SW 1271 (cell line): ENCODE data around the gene PAQR4.
A peak's percentile ranks its signal among the peaks of the same experiment; 100 is the strongest.

Source experiments
- DNase-seq, 2 experiments: peaks; one replicate each; lab custom pipeline; 2025; lab: John Stamatoyannopoulos, UW

The PAQR4 gene

DNA sequence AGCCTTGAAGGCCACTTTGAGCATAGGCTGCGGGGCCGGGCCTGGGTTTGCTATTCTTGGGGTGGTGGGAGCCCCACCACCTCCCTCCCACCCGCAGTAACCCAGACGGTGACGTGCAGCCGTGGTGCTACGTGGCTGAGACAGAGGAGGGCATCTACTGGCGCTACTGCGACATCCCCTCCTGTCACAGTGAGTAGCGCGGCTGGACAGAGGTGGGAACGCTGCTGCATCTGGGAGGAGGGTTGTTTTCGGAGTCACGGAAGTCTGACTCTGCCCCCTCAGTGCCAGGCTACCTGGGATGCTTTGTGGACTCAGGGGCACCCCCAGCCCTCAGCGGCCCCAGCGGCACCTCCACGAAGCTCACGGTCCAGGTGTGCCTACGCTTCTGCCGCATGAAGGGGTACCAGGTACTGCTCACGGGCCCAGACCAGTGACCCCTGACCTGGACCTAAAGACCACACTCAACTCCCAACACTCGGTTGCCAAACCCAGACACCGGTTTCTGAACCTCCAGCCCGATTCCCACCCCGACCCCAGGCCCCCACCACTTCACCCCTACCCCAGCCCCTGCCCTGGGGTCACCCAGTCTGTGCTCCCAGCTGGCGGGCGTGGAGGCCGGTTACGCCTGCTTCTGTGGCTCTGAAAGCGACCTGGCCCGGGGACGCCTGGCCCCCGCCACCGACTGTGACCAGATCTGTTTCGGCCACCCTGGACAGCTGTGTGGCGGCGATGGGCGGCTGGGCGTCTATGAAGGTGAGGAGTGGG is 2.9 kb upstream of the PAQR4 start:
- no peak for DNase-seq

- no peak for DNase-seq
Observed at GRCh38 chr16:2966808-2967191, 2.3 kb upstream of the PAQR4 start.

DNA sequence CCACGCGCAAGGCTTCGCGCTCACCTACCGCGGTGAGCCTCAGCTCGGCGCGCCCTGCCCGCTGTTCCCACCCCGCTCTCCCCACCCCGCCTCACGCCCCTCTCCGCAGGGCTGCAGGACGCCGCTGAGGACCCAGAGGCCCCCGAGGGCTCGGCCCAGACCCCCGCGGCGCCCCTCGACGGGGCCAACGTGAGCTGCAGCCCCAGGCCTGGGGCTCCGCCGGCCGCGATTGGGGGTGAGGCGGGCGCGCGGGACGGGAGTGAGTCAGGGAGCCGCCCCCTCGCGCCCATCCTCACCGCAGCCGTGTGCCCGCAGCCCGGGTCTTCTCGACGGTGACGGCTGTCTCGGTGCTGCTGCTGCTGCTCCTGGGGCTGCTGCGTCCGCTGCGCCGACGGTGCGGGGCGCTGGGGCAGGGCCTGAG is 1.9 kb upstream of the PAQR4 start:
- no peak for DNase-seq

- DNase-seq = no peak
Observed at GRCh38 chr16:2967721-2968161, 1.4 kb upstream of the PAQR4 start.

- DNase-seq = no peak
Observed at GRCh38 chr16:2968368-2968737, 795 bp upstream of the PAQR4 start.

DNA sequence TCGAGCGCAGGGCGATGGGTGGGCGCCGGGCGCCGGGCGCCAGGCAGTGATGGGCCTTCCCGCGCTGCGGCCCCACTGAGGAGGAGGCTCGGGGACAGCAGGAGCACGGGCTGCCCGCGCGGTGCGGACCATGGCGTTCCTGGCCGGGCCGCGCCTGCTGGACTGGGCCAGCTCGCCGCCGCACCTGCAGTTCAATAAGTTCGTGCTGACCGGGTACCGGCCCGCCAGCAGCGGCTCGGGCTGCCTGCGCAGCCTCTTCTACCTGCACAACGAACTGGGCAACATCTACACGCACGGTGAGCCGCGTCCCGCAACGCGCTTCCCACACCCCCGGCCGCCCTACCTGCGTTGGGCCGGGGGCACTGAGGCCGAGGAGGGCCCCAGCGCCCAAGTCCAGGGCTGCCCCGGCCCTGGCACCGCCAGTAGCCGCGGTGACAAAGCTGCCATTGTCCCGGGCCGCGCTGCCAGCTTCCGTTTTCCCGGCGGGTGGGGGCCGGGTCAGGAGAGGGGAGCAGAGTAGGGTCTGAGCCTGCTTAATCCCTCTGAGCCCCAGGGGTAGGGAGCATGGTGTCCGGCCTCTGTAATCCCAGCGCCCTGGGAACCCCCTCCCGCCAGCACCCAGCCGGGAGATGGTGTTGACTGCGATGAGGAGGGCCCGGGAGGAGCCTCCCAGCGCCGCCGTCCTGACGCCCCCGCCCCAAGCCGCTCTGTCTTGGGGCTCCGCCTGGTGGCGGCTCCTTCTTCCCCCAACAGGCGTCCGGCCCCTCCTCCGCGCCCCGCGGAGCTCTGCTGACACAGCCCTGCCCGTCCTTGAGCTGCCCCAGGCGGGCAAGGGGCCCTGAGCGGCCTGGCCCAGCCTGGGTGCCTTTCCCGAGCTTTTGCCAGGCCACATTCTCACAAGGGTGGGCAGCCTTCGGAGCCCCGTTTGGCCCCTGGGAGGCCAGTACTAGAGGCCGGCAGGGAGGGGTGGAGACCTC is 685 bp downstream of the PAQR4 start:
- DNase-seq = peak in 1 of 2 experiments; percentile 45

- DNase-seq = no peak
Observed at GRCh38 chr16:2970563-2970962, 1.4 kb downstream of the PAQR4 start.

- no peak for DNase-seq
Observed at GRCh38 chr16:2971134-2971984, 2.2 kb downstream of the PAQR4 start.

DNA sequence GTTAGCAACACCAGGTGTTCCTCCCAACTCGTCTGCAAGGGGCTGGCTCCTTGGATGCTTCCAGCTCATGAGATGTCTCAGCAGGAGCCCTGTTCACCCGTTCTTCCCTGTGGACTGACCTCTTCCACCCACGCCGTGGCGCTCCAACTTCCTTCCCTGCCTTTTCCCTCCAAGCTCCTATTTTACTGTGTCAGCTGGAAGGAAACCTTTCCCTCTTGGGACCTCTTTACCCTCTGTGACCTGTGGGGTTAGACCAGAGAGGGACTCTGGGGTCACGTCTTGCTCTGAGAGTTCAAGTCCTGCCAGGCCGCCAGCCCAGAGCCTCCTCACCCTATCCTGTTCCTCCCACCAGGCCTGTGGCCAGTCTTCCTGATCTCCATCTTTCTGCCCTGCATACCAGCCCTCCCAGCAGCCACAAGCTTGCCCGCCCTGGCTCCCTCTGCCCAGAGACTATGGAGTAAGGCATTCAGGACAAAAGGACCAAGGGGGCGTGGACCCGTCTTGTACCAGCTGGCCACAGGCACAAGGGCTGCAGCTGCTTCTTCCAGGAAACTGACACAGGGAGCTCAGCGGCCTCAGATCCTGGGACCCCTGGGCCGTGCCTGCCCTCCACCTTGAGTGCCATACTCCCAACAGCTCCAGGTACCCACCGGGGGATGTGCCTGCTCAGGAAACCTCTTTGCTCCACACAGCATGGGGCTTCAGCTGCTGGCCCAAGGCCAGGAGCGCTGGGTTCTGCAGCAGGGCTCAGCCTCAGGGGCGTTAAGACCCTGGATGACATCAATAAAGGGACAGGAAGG is 3.0 kb downstream of the PAQR4 start:
- DNase-seq = no peak

DNA sequence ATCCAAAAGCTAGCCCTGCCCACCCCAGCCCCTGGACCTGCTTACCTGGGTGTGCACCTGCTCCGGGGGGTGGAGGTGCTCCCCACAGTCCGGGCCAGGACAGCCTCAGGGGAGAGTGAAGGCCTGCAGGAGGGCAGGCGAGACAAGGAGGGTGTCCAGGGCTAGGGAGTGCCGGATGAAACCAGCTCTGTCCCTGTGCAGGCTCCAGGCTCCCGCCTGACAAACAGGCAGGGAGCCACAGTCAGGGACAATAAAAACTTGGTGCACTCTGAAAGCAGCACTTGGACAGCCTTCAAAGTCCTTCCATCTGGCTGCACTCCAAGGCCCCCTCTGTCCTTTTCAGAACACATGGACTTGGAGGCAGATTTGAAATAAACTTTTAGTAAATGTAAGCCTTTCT is 3.9 kb downstream of the PAQR4 start:
- DNase-seq = no peak

- DNase-seq = no peak
Observed at GRCh38 chr16:2973605-2974318, 4.6 kb downstream of the PAQR4 start.

GRCh38 chr16:2974319-2975056 is 5.3 kb downstream of the PAQR4 start:
- no peak for DNase-seq

DNA sequence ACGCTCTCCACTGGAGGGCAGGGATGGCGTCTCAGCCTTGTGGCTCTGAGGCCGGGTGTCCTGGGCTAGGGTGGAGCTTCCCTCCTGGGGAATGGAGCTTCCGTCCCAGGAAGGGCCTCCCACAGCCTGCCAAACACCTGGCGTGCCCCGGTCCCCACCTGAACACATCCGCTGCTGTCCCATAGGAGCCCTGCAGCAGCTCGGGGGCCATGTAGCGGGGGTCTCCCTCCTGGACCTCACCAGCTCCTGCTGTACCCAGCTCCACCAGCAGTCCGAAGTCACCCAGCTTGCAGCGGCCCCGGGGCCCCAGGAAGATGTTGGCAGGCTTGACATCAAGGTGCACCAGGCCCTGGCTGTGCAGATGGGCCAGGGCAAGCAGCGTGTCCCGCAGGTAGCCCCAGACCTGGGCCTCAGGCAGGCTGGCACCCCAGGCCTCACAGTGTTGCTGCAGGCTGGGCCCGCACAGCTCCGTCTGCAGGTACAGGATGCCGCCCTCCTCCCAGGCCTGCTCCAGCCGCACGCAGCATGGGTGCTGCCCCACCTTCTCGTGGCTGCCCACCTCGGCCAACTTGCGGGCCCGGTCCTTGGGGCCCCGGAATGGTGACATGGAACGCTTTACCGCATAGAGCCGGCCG is 6.1 kb downstream of the PAQR4 start:
- DNase-seq = no peak

DNA sequence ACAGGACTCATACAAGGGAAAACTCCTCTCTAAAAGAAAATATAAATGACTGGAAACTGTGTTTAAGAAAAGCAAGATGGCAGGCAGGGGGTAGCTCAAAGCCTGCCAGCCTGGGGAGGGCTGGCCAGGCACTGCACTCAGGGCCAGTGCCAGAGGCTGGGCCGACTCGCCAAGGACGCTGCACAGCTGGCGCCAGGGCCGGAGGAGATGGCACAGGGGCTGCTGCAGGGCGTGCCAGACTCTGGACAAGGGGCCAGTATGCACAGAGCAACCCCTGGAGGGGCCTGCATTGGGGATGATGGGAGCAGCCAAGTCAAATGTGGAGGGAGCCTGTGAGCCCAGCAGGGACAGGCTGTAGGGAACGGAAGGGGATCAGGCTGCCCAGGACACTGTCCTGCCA is 7.1 kb downstream of the PAQR4 start:
- DNase-seq = no peak

- no peak for DNase-seq
Observed at GRCh38 chr16:2976673-2977072, 7.5 kb downstream of the PAQR4 start.

DNA sequence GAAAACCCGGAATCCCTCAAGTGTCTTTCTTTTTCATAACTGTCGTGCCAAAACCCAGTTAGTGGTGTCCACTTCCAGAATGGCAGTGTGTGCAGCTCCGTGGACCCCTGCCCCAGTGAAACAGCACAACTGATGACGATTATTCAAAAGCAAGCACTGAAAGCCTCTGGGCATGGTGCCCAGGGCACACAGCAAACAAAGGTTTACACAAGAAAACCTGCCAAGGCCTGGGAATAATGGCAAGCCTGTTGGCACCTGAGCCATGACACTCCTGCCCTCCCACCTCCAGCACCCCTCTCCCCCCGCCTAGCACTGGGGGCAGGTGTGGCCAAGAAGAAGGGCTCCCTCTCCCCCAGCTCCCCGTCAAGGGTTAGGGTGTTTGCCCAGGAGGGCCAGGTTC is 8.3 kb downstream of the PAQR4 start:
- no peak for DNase-seq

- peak in 1 of 2 experiments; percentile 6 for DNase-seq
Observed at GRCh38 chr16:2979669-2980226, 10.6 kb downstream of the PAQR4 start.

- peak in 1 of 2 experiments; percentile 60 for DNase-seq
Observed at GRCh38 chr16:2980227-2981176, 11.4 kb downstream of the PAQR4 start, which contains the start of gene PKMYT1. Gene PKMYT1 (minus strand): TSS chr16:2980446. CDS start chr16:2979657, 789 bp downstream.
